Muscle of arm (tissue), 12 donors: ENCODE measurements around the gene COL25A1. TPM values are rescaled to one million over a fixed set of nuclear protein-coding genes. Genes with fewer than 3 reads are reported as not detected.

Experiments used
- DNase-seq: peaks from one replicate; pipeline ENCODE4 v3.0.0-alpha.2; 2013
- polyA plus RNA-seq, 12 donors: library from polyadenylated mRNA; unstranded; fragments of 120-200 nt; gene quantifications; one replicate each; pipeline ENCODE4 v1.2.1, GENCODE V29; 2013; ENCODE audit not compliant: insufficient read length in 12 of 12

The COL25A1 gene
- polyA plus RNA-seq, 12 donors: 3.0 to 14.5 (median 6.1) TPM; not detected in 1

GRCh38 chr4:109215506-109215905 lies 87.0 kb downstream of the COL25A1 start:
- DNase-seq: no peak

GRCh38 chr4:109214622-109215301 lies 87.7 kb downstream of the COL25A1 start:
- no peak for DNase-seq

GRCh38 chr4:109213056-109213455 lies 89.4 kb downstream of the COL25A1 start:
- no peak for DNase-seq

GRCh38 chr4:109211671-109212070 lies 90.8 kb downstream of the COL25A1 start:
- DNase-seq: no peak

- no peak for DNase-seq
Measured at GRCh38 chr4:109209647-109210046, 92.8 kb downstream of the COL25A1 start.

- no peak for DNase-seq
Measured at GRCh38 chr4:109207898-109208297, 94.6 kb downstream of the COL25A1 start.

- no peak for DNase-seq
Measured at GRCh38 chr4:109207061-109207460, 95.4 kb downstream of the COL25A1 start.

GRCh38 chr4:109206620-109207019 lies 95.8 kb downstream of the COL25A1 start:
- no peak for DNase-seq

- DNase-seq: no peak
Measured at GRCh38 chr4:109205186-109205585, 97.3 kb downstream of the COL25A1 start.

GRCh38 chr4:109199585-109199984 lies 102.9 kb downstream of the COL25A1 start:
- DNase-seq: no peak

- peak; percentile 38 for DNase-seq
Measured at GRCh38 chr4:109195646-109196045, 106.8 kb downstream of the COL25A1 start.

- no peak for DNase-seq
Measured at GRCh38 chr4:109191216-109191615, 111.2 kb downstream of the COL25A1 start.

GRCh38 chr4:109186458-109186945 lies 116.0 kb downstream of the COL25A1 start:
- no peak for DNase-seq

- no peak for DNase-seq
Measured at GRCh38 chr4:109185951-109186350, 116.5 kb downstream of the COL25A1 start.

GRCh38 chr4:109185548-109185947 lies 116.9 kb downstream of the COL25A1 start:
- DNase-seq: no peak

GRCh38 chr4:109184491-109184961 lies 117.9 kb downstream of the COL25A1 start:
- DNase-seq: peak; percentile 79

- peak; percentile 54 for DNase-seq
Measured at GRCh38 chr4:109183931-109184490, 118.4 kb downstream of the COL25A1 start.

GRCh38 chr4:109182696-109183095 lies 119.8 kb downstream of the COL25A1 start:
- no peak for DNase-seq

- no peak for DNase-seq
Measured at GRCh38 chr4:109179061-109179460, 123.4 kb downstream of the COL25A1 start.

- DNase-seq: no peak
Measured at GRCh38 chr4:109177096-109177810, 125.2 kb downstream of the COL25A1 start.

GRCh38 chr4:109174224-109174953 lies 128.1 kb downstream of the COL25A1 start:
- no peak for DNase-seq

- no peak for DNase-seq
Measured at GRCh38 chr4:109172301-109172700, 130.2 kb downstream of the COL25A1 start.
